HG02798 (cell line): Measurements from ENCODE around the gene CRIP2.
A peak's percentile ranks its signal among the peaks of the same experiment; 100 is the strongest.

Experiments
- ATAC-seq: cut with Tn5 transposase; IDR thresholded peaks from one replicate; pipeline ENCODE4 v1.9.1; 2021; ENCODE audit warnings: mild to moderate bottlenecking; ENCODE audit not compliant: unreplicated experiment, poor library complexity

The CRIP2 gene

GRCh38 chr14:105442834-105443233 lies 31.8 kb upstream of the CRIP2 start:
- no peak for ATAC-seq

- ATAC-seq: no peak
Measured at GRCh38 chr14:105444859-105445258, 29.8 kb upstream of the CRIP2 start.

- no peak for ATAC-seq
Measured at GRCh38 chr14:105445290-105445689, 29.3 kb upstream of the CRIP2 start.

GRCh38 chr14:105445901-105446845 lies 28.4 kb upstream of the CRIP2 start:
- no peak for ATAC-seq

- no peak for ATAC-seq
Measured at GRCh38 chr14:105446971-105447370, 27.6 kb upstream of the CRIP2 start.

GRCh38 chr14:105447651-105448640 lies 26.7 kb upstream of the CRIP2 start:
- ATAC-seq: no peak

- ATAC-seq: peak; percentile 53
Measured at GRCh38 chr14:105448706-105449111, 25.9 kb upstream of the CRIP2 start.

- no peak for ATAC-seq
Measured at GRCh38 chr14:105449276-105450122, 25.1 kb upstream of the CRIP2 start.

- no peak for ATAC-seq
Measured at GRCh38 chr14:105450123-105450505, 24.5 kb upstream of the CRIP2 start.

GRCh38 chr14:105450864-105451720 lies 23.5 kb upstream of the CRIP2 start:
- ATAC-seq: no peak

GRCh38 chr14:105452963-105453362 lies 21.7 kb upstream of the CRIP2 start:
- no peak for ATAC-seq

GRCh38 chr14:105453847-105454246 lies 20.8 kb upstream of the CRIP2 start:
- no peak for ATAC-seq

- ATAC-seq: no peak
Measured at GRCh38 chr14:105455086-105455640, 19.5 kb upstream of the CRIP2 start.

GRCh38 chr14:105455766-105456660 lies 18.6 kb upstream of the CRIP2 start:
- ATAC-seq: no peak

GRCh38 chr14:105456736-105457617 lies 17.6 kb upstream of the CRIP2 start:
- no peak for ATAC-seq

GRCh38 chr14:105458010-105458409 lies 16.6 kb upstream of the CRIP2 start:
- no peak for ATAC-seq

- no peak for ATAC-seq
Measured at GRCh38 chr14:105458571-105458970, 16.1 kb upstream of the CRIP2 start.
